Sigmoid colon (tissue), 7 donors: ENCODE results near the gene VPS18. TPM values are rescaled to one million over a fixed set of nuclear protein-coding genes. Genes with fewer than 3 reads are reported as not detected.

Source experiments
- DNase-seq: peaks from one replicate; pipeline ENCODE4 v3.0.0-alpha.2; 2019
- H3K27ac ChIP-seq, 4 donors: fragments of 200-600 bp; sonication (generic); one replicate each; pipeline ENCODE4 v1.5.1; 2016 to 2019; ENCODE audit warnings: mild to moderate bottlenecking in 1 of 4
- H3K27me3 ChIP-seq, 3 donors: fragments of 200-600 bp; sonication (generic); one replicate each; pipeline ENCODE4 v1.5.1; 2019; ENCODE audit warnings: mild to moderate bottlenecking in 1 of 3
- H3K36me3 ChIP-seq, 4 donors: fragments of 200-600 bp; sonication (generic); one replicate each; pipeline ENCODE4 v1.5.1; 2016 to 2019
- H3K4me1 ChIP-seq, 4 donors: fragments of 200-600 bp; sonication (generic); one replicate each; pipeline ENCODE4 v1.5.1; 2017 to 2019
- H3K4me3 ChIP-seq, 4 donors: fragments of 200-600 bp; sonication (generic); one replicate each; pipeline ENCODE4 v1.5.1; 2017 to 2019; ENCODE audit warnings: mild to moderate bottlenecking in 2 of 4, moderate library complexity in 1 of 4
- H3K9me3 ChIP-seq, 4 donors: fragments of 200-600 bp in 3 of 4; sonication (generic) in 3 of 4; one replicate each; pipeline versions ENCODE4 v1.5.1 to v1.6.1; 2013 to 2019
- CTCF ChIP-seq, 4 experiments: fragments of 450-650 bp in 3 of 4; fragments of 200-600 bp in 1 of 4; IDR thresholded peaks; one replicate each; pipeline ENCODE4 v1.5.1; 2016 to 2019; ENCODE audit warnings: antibody characterized with exemption in 4 of 4, mild to moderate bottlenecking in 3 of 4, moderate library complexity in 2 of 4
- EP300 ChIP-seq, 4 donors: sonication (generic); formaldehyde crosslinking; IDR thresholded peaks; one replicate each; pipeline ENCODE4 v1.6.1; 2017; ENCODE audit warnings: antibody characterized with exemption in 4 of 4
- POLR2A ChIP-seq, 2 donors: fragments of 450-650 bp; IDR thresholded peaks; one replicate each; pipeline ENCODE4 v1.6.1; 2016; ENCODE audit warnings: antibody characterized with exemption in 2 of 2, mild to moderate bottlenecking in 2 of 2, moderate library complexity in 2 of 2
- POLR2AphosphoS5 ChIP-seq, 4 donors: sonication (generic); formaldehyde crosslinking; IDR thresholded peaks; one replicate each; pipeline ENCODE4 v1.6.1; 2017; ENCODE audit warnings: antibody characterized with exemption in 4 of 4
- WGBS, 2 donors: extraction: QIAGEN DNeasy Blood & Tissue Kit; methylation state at CpG; one replicate each; pipeline ENCODE4 v1.1.7; 2013; 5-methylcytosine and 5-hydroxymethylcytosine counted together
- intact Hi-C: fragments of 100-400 bp; cut with DNase I; formaldehyde crosslinking; loops from one replicate; pipeline ENCODE4 v1.15.1; 2023
- polyA plus RNA-seq, 3 donors: library from polyadenylated mRNA; stranded (reverse); fragments of 200-250 nt; gene quantifications; one replicate each; pipeline ENCODE4 v1.2.3, GENCODE V29; 2013
- total RNA-seq, 4 donors: library from RNA; depleted of rRNA; stranded (reverse); fragments of >200 nt; gene quantifications; one replicate each; pipeline ENCODE4 v1.1.0, GENCODE V29; 2016
- donor health status: healthy with polysubstance abuse.
- donor health status: Bipolar disorder and iron deficiency.
- donor health status: healthy.

Gene VPS18
- total and polyA plus RNA-seq, 7 donors: 4.8 to 19.6 (median 17.4) TPM

DNA sequence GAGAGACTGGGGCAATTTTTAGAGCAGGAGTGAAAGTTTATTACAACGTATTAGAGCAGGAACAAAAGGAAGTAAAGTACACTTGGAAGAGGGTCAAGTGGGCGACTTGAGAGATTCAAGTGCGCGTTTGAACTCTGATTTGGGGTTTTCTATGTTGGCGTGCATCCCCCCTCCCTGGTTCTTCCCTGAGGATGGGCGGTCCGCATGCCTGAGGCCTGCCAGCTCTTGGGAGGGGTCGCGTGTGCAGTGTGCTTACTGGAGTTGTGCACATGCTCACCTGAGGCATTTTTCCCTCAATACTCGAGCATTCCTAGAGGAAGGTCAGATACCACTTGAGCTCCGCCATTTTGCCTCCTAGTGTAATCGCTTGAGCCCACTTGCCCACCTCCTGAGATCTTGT, 48.6 kb downstream of the VPS18 start:
- intact Hi-C loops: loop anchor here (5.0 to 10.0 kb wide), 2 partner anchors 36 to 172 kb away; partner anchors contain the start of gene INO80
- Histone ChIP-seq H3K4me3 (no peak overlapping the region), H3K9me3 (no peaks in the 10 kb centered on the region), H3K27ac (peak overlapping the region in 1 of 4 donors; percentile 85), H3K36me3 (no peaks in the 10 kb centered on the region), H3K27me3 (no peaks in the 10 kb centered on the region), H3K4me1 (peaks cover 0 to 24% (median 16%) of the 10 kb centered on the region in 4 donors)
- no peak for DNase-seq
- TF ChIP-seq POLR2A (IDR thresholded peaks at IDR 0.05): no peak
- TF ChIP-seq EP300 (IDR thresholded peaks at IDR 0.05): no peak
- TF ChIP-seq POLR2AphosphoS5 (IDR thresholded peaks at IDR 0.05): no peak
- TF ChIP-seq CTCF (IDR thresholded peaks at IDR 0.05): no peak
- WGBS, 2 donors: 66 to 80% methylated on average over 12 of the region's 12 CpGs

DNA sequence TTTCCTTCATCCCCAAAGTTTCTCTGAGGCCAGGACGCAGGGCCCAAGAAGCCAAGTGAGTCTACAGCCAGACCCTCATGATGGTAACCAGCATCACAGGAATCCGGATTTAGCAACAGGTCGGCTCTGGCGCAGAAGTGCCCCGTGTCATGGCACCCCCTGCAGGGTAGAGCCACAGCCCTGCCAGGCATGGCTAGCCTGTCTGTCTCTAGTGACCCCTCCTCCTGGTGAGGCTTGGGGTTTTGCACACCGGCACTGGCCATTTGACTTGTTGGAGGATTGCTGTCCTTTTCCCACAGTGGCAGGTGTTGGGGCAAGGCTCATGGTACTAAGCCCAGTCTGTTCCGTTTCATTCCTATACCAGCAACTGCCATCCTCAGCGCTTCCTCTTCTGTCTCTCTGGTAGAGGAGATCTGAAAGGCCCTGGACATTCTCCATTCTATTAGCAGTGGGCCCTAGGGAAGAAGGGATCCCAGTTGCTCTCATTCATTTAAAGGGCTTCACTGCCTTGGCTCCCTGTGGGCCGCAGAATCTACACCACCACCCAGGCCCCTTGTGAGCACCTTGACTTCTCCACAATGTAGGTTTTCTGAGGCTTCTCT, 49.6 kb downstream of the VPS18 start:
- H3K9me3 ChIP-seq: no peaks in the 10 kb centered on the region
- H3K27ac ChIP-seq: no peak overlapping the region
- 96 to 97% methylated on average over 9 of the region's 9 CpGs for WGBS, 2 donors
- no peaks in the 10 kb centered on the region for H3K36me3 ChIP-seq
- DNase-seq: no peak
- no peak overlapping the region for H3K4me3 ChIP-seq
- intact Hi-C loops: loop anchor here (5.0 to 10.0 kb wide), 2 partner anchors 37 to 171 kb away; partner anchors contain the start of gene INO80
- H3K27me3 ChIP-seq: no peaks in the 10 kb centered on the region
- TF ChIP-seq POLR2A (IDR thresholded peaks at IDR 0.05) (no peak), CTCF (IDR thresholded peaks at IDR 0.05) (no peak), EP300 (IDR thresholded peaks at IDR 0.05) (no peak), POLR2AphosphoS5 (IDR thresholded peaks at IDR 0.05) (no peak)
- peaks cover 0 to 24% (median 16%) of the 10 kb centered on the region in 4 donors for H3K4me1 ChIP-seq

DNA sequence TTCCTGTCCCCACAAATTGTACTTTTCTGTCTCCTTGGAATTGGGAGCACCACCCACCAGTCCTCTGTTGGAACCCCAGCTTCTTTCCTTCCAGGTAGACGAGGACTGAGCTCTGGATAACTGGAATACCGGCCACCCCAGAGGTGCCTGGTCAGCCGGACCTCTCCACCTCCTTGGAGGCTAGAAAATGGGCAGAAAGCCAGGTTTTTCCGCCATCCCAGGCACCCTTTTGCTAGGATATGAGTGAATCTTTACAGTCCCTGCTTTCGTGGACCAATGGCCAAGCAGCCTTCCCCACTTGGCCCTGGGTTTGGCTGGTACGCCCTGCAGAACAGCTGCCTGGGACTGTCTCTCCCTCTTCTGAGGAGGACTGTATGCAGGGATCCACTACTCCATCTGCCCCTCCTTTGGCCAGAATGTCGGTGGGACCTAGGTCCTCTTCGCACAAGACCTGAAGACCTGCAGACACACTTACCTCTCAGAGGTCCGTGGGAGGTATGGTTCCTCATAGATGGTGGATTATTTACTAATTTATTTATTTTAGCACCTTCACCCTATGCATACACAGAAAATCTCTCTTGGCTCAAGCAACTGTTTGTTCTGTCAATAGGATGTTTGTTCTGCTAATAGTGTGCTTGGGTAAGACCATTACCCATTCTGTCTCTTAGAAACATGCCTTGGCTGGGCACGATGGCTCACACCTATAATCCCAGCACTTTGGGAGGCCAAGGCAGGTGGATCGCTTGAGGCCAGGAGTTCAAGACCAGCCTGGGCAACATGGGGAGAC, 50.5 kb downstream of the VPS18 start:
- Histone ChIP-seq H3K27ac (no peak overlapping the region), H3K27me3 (no peaks in the 10 kb centered on the region), H3K36me3 (no peaks in the 10 kb centered on the region), H3K9me3 (no peaks in the 10 kb centered on the region), H3K4me3 (no peak overlapping the region), H3K4me1 (peaks cover 0 to 24% (median 16%) of the 10 kb centered on the region in 4 donors)
- intact Hi-C loops: loop anchor here (5.0 to 10.0 kb wide), 2 partner anchors 37 to 170 kb away; partner anchors contain the start of gene INO80
- no peak for DNase-seq
- WGBS, 2 donors: 90 to 94% methylated on average over 11 of the region's 11 CpGs
- no peak for TF ChIP-seq EP300 (IDR thresholded peaks at IDR 0.05)
- no peak for TF ChIP-seq CTCF (IDR thresholded peaks at IDR 0.05)
- no peak for TF ChIP-seq POLR2AphosphoS5 (IDR thresholded peaks at IDR 0.05)
- no peak for TF ChIP-seq POLR2A (IDR thresholded peaks at IDR 0.05)

DNA sequence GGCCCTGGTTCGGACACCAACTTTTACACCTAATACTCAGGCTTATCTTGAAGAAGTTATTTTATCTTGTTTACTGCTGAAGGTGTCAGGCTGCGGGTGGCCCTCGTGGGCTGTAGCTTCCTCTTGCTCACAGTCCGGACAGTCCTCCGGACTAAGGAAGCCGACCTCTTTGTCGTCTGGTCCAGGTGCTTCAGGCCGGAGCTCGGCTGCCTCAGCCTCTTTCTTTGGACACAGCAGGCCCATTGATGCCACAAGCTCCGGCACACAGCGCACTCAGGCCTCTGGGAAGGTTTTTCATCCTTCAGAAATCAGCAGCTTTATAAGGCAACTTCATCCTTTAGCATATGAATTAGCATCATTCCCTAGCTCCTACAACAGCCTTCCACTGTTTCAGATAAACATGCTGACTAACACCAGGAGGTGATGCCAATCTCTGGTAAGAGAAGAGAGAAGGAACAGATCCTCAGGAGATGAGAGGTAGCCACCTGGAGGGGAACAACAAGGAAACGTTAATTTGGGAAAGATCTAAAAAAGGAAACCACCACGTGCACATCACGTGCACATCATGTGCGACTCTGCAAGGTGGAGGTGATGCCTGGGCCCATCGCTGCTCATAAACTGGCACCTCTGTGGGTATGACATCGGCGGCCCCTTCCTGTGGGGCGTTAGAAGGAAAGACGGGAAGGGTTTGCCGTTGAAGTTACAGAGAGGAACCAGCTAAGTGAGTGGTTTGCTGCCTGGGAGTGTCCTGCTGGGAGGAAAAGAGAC, 54.6 kb downstream of the VPS18 start:
- WGBS, 2 donors: 73 to 77% methylated on average over 21 of the region's 21 CpGs
- intact Hi-C loops: loop anchor here (10.0 kb wide), 1 partner anchor 166 kb away; the partner anchor contains the start of gene INO80

More for the DNA sequence above, 54.6 kb downstream of the VPS18 start:
- Histone ChIP-seq H3K36me3 (no peaks in the 10 kb centered on the region), H3K4me1 (peaks cover 0 to 15% (median 10%) of the 10 kb centered on the region in 4 donors), H3K4me3 (no peak overlapping the region), H3K27ac (no peak overlapping the region), H3K27me3 (no peaks in the 10 kb centered on the region), H3K9me3 (no peaks in the 10 kb centered on the region)
- no peak for DNase-seq
- no peak for TF ChIP-seq POLR2A (IDR thresholded peaks at IDR 0.05)
- TF ChIP-seq EP300 (IDR thresholded peaks at IDR 0.05): no peak
